Chondrocyte (in vitro differentiated cells): Measurements from ENCODE around the gene NUP88. TPM values are rescaled to one million over a fixed set of nuclear protein-coding genes. Genes with fewer than 3 reads are reported as not detected.
"Not testable (repeated sequence)": the region's sequence is repeated elsewhere in the genome, so short reads cannot be mapped to it uniquely, and the experiment has no call there.

Experiments
- DNase-seq: peaks from one replicate; pipeline ENCODE4 v3.0.0; 2021; ENCODE audit warnings: mixed read lengths, low spot score
- H3K27ac Mint-ChIP-seq: one replicate; pipeline ENCODE4 v1.8.0; 2021; ENCODE audit warnings: mild to moderate bottlenecking, moderate library complexity, mixed read lengths; ENCODE audit not compliant: unreplicated experiment
- H3K27me3 Mint-ChIP-seq: 2 replicates; pipeline ENCODE4 v1.8.0; 2021; ENCODE audit warnings: low read depth, mixed read lengths
- H3K36me3 Mint-ChIP-seq: 2 replicates; pipeline ENCODE4 v1.8.0; 2021; ENCODE audit warnings: low read depth, mixed read lengths
- H3K4me1 Mint-ChIP-seq: 2 replicates; pipeline ENCODE4 v1.8.0; 2021; ENCODE audit warnings: low read depth, mild to moderate bottlenecking, mixed read lengths
- H3K4me3 Mint-ChIP-seq: one replicate; pipeline ENCODE4 v1.8.0; 2021; ENCODE audit warnings: mild to moderate bottlenecking, moderate library complexity, mixed read lengths; ENCODE audit not compliant: unreplicated experiment
- H3K9me3 Mint-ChIP-seq: 2 replicates; pipeline ENCODE4 v1.8.0; 2021; ENCODE audit warnings: low read depth, mixed read lengths
- CTCF ChIP-seq: fragments of 200-600 bp; sonication (generic); IDR thresholded peaks from 2 replicates; pipeline ENCODE4 v1.5.0; 2021; ENCODE audit warnings: antibody characterized with exemption, mild to moderate bottlenecking, moderate library complexity
- total RNA-seq: library from RNA; stranded (reverse); gene quantifications from 3 replicates; pipeline ENCODE4 v1.2.1, GENCODE V29; 2021

The NUP88 gene
- total RNA-seq, 1 donor from 2014 or later = 29.2 TPM

- no peaks in the 10 kb centered on the region for H3K9me3 Mint-ChIP-seq
- H3K4me1 Mint-ChIP-seq = peaks cover 30% of the 10 kb centered on the region
- no peak for DNase-seq
- no peaks in the 10 kb centered on the region for H3K27me3 Mint-ChIP-seq
- TF ChIP-seq CTCF = no peak
- H3K4me3 Mint-ChIP-seq = peak overlapping the region; percentile 78
- H3K36me3 Mint-ChIP-seq = peaks cover 8% of the 10 kb centered on the region
- peak overlapping the region; percentile 82 for H3K27ac Mint-ChIP-seq
These were observed 18.4 kb upstream of the NUP88 start for GRCh38 chr17:5437721-5438317.

- H3K36me3 Mint-ChIP-seq = peaks cover 16% of the 10 kb centered on the region
- H3K27ac Mint-ChIP-seq = peak overlapping the region; percentile 45
- not testable (repeated sequence) for H3K27me3 Mint-ChIP-seq, H3K4me3 Mint-ChIP-seq, DNase-seq, H3K9me3 Mint-ChIP-seq
- peaks cover 30% of the 10 kb centered on the region for H3K4me1 Mint-ChIP-seq
These were observed 16.4 kb upstream of the NUP88 start for GRCh38 chr17:5435781-5436315.

- Mint-ChIP-seq H3K4me3 (no peak overlapping the region), H3K27me3 (no peaks in the 10 kb centered on the region), H3K36me3 (peaks cover 20% of the 10 kb centered on the region), H3K4me1 (peaks cover 30% of the 10 kb centered on the region), H3K27ac (no peak overlapping the region), H3K9me3 (no peaks in the 10 kb centered on the region)
- DNase-seq = no peak
- TF ChIP-seq CTCF = no peak
These were observed 15.5 kb upstream of the NUP88 start for GRCh38 chr17:5434984-5435383.

GRCh38 chr17:5431949-5432556 lies 12.6 kb upstream of the NUP88 start:
- Mint-ChIP-seq H3K27ac (peak overlapping the region; percentile 12), H3K4me1 (peaks cover 8% of the 10 kb centered on the region), H3K4me3 (no peak overlapping the region), H3K27me3 (no peaks in the 10 kb centered on the region), H3K36me3 (peaks cover 32% of the 10 kb centered on the region), H3K9me3 (no peaks in the 10 kb centered on the region)
- no peak for DNase-seq
- TF ChIP-seq CTCF = no peak

GRCh38 chr17:5431234-5431633 lies 11.8 kb upstream of the NUP88 start:
- not testable (repeated sequence) for H3K9me3 Mint-ChIP-seq, H3K27me3 Mint-ChIP-seq, H3K4me3 Mint-ChIP-seq, DNase-seq, H3K4me1 Mint-ChIP-seq
- H3K36me3 Mint-ChIP-seq = peaks cover 29% of the 10 kb centered on the region
- H3K27ac Mint-ChIP-seq = peak overlapping the region; percentile 12

- no peak for TF ChIP-seq CTCF
- Mint-ChIP-seq H3K4me3 (no peak overlapping the region), H3K9me3 (no peaks in the 10 kb centered on the region), H3K27me3 (no peaks in the 10 kb centered on the region), H3K4me1 (no peaks in the 10 kb centered on the region), H3K36me3 (peaks cover 34% of the 10 kb centered on the region), H3K27ac (no peak overlapping the region)
- no peak for DNase-seq
These were observed 11.0 kb upstream of the NUP88 start for GRCh38 chr17:5430413-5430999.
